Cardiac muscle cell (in vitro differentiated cells and primary cell): ENCODE data around the gene HIVEP3. TPM values are rescaled to one million over a fixed set of nuclear protein-coding genes. Genes with fewer than 3 reads are reported as not detected.
A peak's percentile ranks its signal among the peaks of the same experiment; 100 is the strongest.

Experiments
- DNase-seq, 2 donors: peaks; one replicate each; pipeline versions ENCODE4 v3.0.0 to v3.0.0-alpha.2; 2010 to 2017; ENCODE audit warnings: low read depth in 1 of 2, low spot score in 1 of 2
- H3K27ac ChIP-seq: fragments of 200-600 bp; sonication (generic); 2 replicates; pipeline ENCODE4 v1.5.1; 2016
- H3K27me3 ChIP-seq: fragments of 200-600 bp; sonication (generic); 2 replicates; pipeline ENCODE4 v1.6.0; 2016; ENCODE audit warnings: control low read depth
- H3K36me3 ChIP-seq: fragments of 200-600 bp; sonication (generic); 2 replicates; pipeline ENCODE4 v1.5.1; 2016; ENCODE audit warnings: control low read depth
- H3K4me1 ChIP-seq: fragments of 200-600 bp; sonication (generic); 2 replicates; pipeline ENCODE4 v1.8.1; 2017; ENCODE audit warnings: low read depth, mild to moderate bottlenecking, mixed run types
- H3K4me3 ChIP-seq: fragments of 200-600 bp; sonication (generic); 2 replicates; pipeline ENCODE4 v1.5.1; 2016; ENCODE audit warnings: mild to moderate bottlenecking
- H3K9me3 ChIP-seq: fragments of 200-600 bp; sonication (generic); 2 replicates; pipeline ENCODE4 v1.5.1; 2017; ENCODE audit warnings: low read depth, mild to moderate bottlenecking, control low read depth
- CTCF ChIP-seq: IDR thresholded peaks from 2 replicates; pipeline ENCODE4 v1.5.1; 2012; ENCODE audit warnings: low read depth, mild to moderate bottlenecking, low read length
- polyA plus RNA-seq: library from polyadenylated mRNA; unstranded; fragments of >200 nt; fragmentation: Nextera tagmentation; extraction: Ambion mirVana; gene quantifications from 2 replicates; pipeline ENCODE4 v1.2.1, GENCODE V29; 2016
- total RNA-seq: library from RNA; depleted of rRNA; stranded (reverse); fragments of >200 nt; gene quantifications from 2 replicates; pipeline ENCODE4 v1.2.3, GENCODE V29; 2016

Gene HIVEP3
- total and polyA plus RNA-seq, 2 experiments from 2014 or later, result 0.42 to 0.62 TPM

DNA sequence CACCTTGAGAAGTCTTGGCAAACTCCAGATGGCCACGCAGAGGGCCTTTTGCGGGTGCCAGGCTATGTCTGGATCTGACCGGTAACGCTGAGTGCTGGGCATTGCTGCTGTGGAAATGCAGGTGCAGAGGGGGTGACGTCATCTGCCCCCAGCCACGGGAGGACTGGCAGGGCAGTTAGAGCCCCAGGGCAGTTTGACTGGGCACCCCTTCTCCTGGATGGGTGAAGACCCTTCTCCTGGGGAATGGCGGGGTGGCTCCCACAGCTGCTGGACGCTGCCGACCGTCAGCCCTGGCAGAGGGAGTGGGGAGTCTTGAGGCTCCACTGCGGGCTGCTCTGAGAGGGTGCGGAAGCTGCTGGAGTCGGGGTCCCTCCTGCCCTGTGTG is 421.7 kb downstream of the HIVEP3 start:
- DNase-seq, result no peak
- no peaks in the 10 kb centered on the region for H3K9me3 ChIP-seq
- no peak for TF ChIP-seq CTCF
- peak overlapping the region; percentile 89 for H3K27ac ChIP-seq
- H3K36me3 ChIP-seq, result no peaks in the 10 kb centered on the region
- H3K4me3 ChIP-seq, result no peak overlapping the region
- H3K27me3 ChIP-seq, result no peaks in the 10 kb centered on the region
- H3K4me1 ChIP-seq, result peaks cover 24% of the 10 kb centered on the region

GRCh38 chr1:41496080-41497055 is 422.4 kb downstream of the HIVEP3 start:
- Histone ChIP-seq H3K4me1 (peaks cover 24% of the 10 kb centered on the region), H3K36me3 (no peaks in the 10 kb centered on the region), H3K27me3 (no peaks in the 10 kb centered on the region), H3K27ac (peak overlapping the region; percentile 89), H3K9me3 (no peaks in the 10 kb centered on the region), H3K4me3 (no peak overlapping the region)
- TF ChIP-seq CTCF, result peak; percentile 7
- DNase-seq, result peak; percentile 95 to 96

GRCh38 chr1:41495210-41495948 is 423.3 kb downstream of the HIVEP3 start:
- no peaks in the 10 kb centered on the region for H3K36me3 ChIP-seq
- no peak overlapping the region for H3K4me3 ChIP-seq
- H3K27me3 ChIP-seq, result no peaks in the 10 kb centered on the region
- no peaks in the 10 kb centered on the region for H3K9me3 ChIP-seq
- peaks cover 17% of the 10 kb centered on the region for H3K4me1 ChIP-seq
- peak; percentile 36 to 51 for DNase-seq
- TF ChIP-seq CTCF, result peak; percentile 18
- peak overlapping the region; percentile 86 for H3K27ac ChIP-seq

DNA sequence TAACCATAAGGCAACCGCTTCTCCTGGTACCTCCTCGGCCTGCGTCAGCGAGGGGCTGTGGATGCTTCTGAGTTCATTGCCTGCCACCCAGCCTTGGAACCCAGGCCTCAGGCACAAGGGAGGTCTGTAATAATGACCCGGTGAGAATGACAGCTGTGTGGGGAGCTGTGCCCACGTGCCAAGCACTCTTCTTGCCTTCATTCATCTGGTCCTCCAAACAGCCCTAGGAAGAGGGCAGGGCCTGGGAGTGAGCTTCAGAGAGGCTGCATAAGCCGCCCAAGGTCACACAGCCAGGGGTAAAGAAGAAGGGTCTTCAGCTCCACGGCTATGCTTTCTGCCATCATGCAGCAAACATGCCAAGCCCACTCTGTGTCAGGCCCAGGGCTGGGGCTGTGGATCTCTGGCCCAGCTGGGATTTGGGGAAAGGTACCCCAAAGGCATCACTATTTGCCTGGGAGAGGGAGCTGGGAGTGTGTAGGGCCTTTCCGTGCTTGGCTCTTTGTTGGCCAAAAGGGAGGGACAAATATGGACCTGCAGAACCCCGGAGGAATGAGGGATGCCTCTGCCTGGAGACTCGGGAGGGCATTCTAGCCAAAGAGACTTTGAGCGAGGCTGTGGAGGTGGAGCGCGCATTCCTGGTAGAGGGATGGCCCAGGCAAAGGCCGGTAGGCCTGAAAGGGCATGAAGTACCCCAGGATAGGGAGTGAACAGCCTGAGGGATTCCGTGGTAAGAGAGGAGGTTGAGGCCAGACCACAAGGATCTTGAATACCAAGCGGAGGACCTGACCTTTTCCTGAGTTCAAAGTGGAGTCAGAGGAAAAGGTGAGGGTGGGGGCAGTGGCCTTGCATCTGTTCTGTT is 424.1 kb downstream of the HIVEP3 start:
- H3K27ac ChIP-seq, result peak overlapping the region; percentile 86

More for the DNA sequence above, 424.1 kb downstream of the HIVEP3 start:
- Histone ChIP-seq H3K27me3 (no peaks in the 10 kb centered on the region), H3K4me1 (peaks cover 14% of the 10 kb centered on the region), H3K9me3 (no peaks in the 10 kb centered on the region), H3K36me3 (no peaks in the 10 kb centered on the region), H3K4me3 (no peak overlapping the region)
- TF ChIP-seq CTCF, result no peak
- DNase-seq, result no peak
